Measurements from ENCODE around the gene TRIP12.

Gene TRIP12

GRCh38 chr2:229952256-229952835, 30.5 kb upstream of the TRIP12 start:
- no peak overlapping the region for H3K4me3 ChIP-seq (ENCODE audit: low read length)
- no peaks in the 10 kb centered on the region for H3K79me2 ChIP-seq (ENCODE audit: control insufficient read depth, low read length)
- no peak overlapping the region for H3K27ac ChIP-seq (ENCODE audit: low read depth, low read length)
- H3K4me2 ChIP-seq (ENCODE audit: low read length): no peak overlapping the region
- no peaks in the 10 kb centered on the region for H3K36me3 ChIP-seq (ENCODE audit: control insufficient read depth, low read length)
- no peaks in the 10 kb centered on the region for H3F3A ChIP-seq (ENCODE audit: control insufficient read depth, insufficient read depth)
- no peaks in the 10 kb centered on the region for H3K9me3 ChIP-seq (ENCODE audit: control insufficient read depth, insufficient read depth, low read length)
- H4K20me1 ChIP-seq (ENCODE audit: control insufficient read depth, insufficient read depth, low read depth, low read length): no peaks in the 10 kb centered on the region
- TF ChIP-seq CTCF (IDR thresholded peaks at IDR 0.05; ENCODE audit: low read depth, low read length, poor library complexity, severe bottlenecking) (no peak), EZH2phosphoT487 (IDR thresholded peaks at IDR 0.05; ENCODE audit: borderline replicate concordance, low read length) (no peak)
- H3K9me2 ChIP-seq (replicated peaks; ENCODE audit: control insufficient read depth, low read length): no peaks in the 10 kb centered on the region
- H3K4me1 ChIP-seq (ENCODE audit: control insufficient read depth, low read length): no peaks in the 10 kb centered on the region
- no peaks in the 10 kb centered on the region for H3K27me3 ChIP-seq (ENCODE audit: control insufficient read depth, low read length)

- no peak overlapping the region for H3K4me2 ChIP-seq (ENCODE audit: low read length)
- no peaks in the 10 kb centered on the region for H3F3A ChIP-seq (ENCODE audit: control insufficient read depth, insufficient read depth)
- no peaks in the 10 kb centered on the region for H3K4me1 ChIP-seq (ENCODE audit: control insufficient read depth, low read length)
- TF ChIP-seq EZH2phosphoT487 (IDR thresholded peaks at IDR 0.05; ENCODE audit: borderline replicate concordance, low read length) (no peak), CTCF (IDR thresholded peaks at IDR 0.05; ENCODE audit: low read depth, low read length, poor library complexity, severe bottlenecking) (no peak)
- no peak overlapping the region for H3K27ac ChIP-seq (ENCODE audit: low read depth, low read length)
- H3K79me2 ChIP-seq (ENCODE audit: control insufficient read depth, low read length): no peaks in the 10 kb centered on the region
- no peaks in the 10 kb centered on the region for H3K27me3 ChIP-seq (ENCODE audit: control insufficient read depth, low read length)
- no peaks in the 10 kb centered on the region for H3K9me3 ChIP-seq (ENCODE audit: control insufficient read depth, insufficient read depth, low read length)
- no peaks in the 10 kb centered on the region for H4K20me1 ChIP-seq (ENCODE audit: control insufficient read depth, insufficient read depth, low read depth, low read length)
- H3K4me3 ChIP-seq (ENCODE audit: low read length): no peak overlapping the region
- no peaks in the 10 kb centered on the region for H3K36me3 ChIP-seq (ENCODE audit: control insufficient read depth, low read length)
- H3K9me2 ChIP-seq (replicated peaks; ENCODE audit: control insufficient read depth, low read length): no peaks in the 10 kb centered on the region
Observed at GRCh38 chr2:229947544-229947943, 25.7 kb upstream of the TRIP12 start.

GRCh38 chr2:229945975-229946374, 24.2 kb upstream of the TRIP12 start:
- H4K20me1 ChIP-seq (ENCODE audit: control insufficient read depth, insufficient read depth, low read depth, low read length): no peaks in the 10 kb centered on the region
- TF ChIP-seq EZH2phosphoT487 (IDR thresholded peaks at IDR 0.05; ENCODE audit: borderline replicate concordance, low read length) (no peak), CTCF (IDR thresholded peaks at IDR 0.05; ENCODE audit: low read depth, low read length, poor library complexity, severe bottlenecking) (no peak)

More at GRCh38 chr2:229945975-229946374, 24.2 kb upstream of the TRIP12 start:
- Histone ChIP-seq H3K4me2 (ENCODE audit: low read length) (no peak overlapping the region), H3K79me2 (ENCODE audit: control insufficient read depth, low read length) (no peaks in the 10 kb centered on the region), H3K9me3 (ENCODE audit: control insufficient read depth, insufficient read depth, low read length) (no peaks in the 10 kb centered on the region), H3K4me1 (ENCODE audit: control insufficient read depth, low read length) (no peaks in the 10 kb centered on the region), H3K27me3 (ENCODE audit: control insufficient read depth, low read length) (no peaks in the 10 kb centered on the region), H3K36me3 (ENCODE audit: control insufficient read depth, low read length) (no peaks in the 10 kb centered on the region), H3F3A (ENCODE audit: control insufficient read depth, insufficient read depth) (no peaks in the 10 kb centered on the region), H3K9me2 (replicated peaks; ENCODE audit: control insufficient read depth, low read length) (no peaks in the 10 kb centered on the region), H3K27ac (ENCODE audit: low read depth, low read length) (no peak overlapping the region), H3K4me3 (ENCODE audit: low read length) (no peak overlapping the region)
